ENCODE results near the gene LRRC42.

- no peak for TF ChIP-seq CTCF (IDR thresholded peaks at IDR 0.05 in 4 of 5, conservative IDR thresholded peaks at IDR 0.05 in 1 of 5)
- no peak for TF ChIP-seq POLR2A (IDR thresholded peaks at IDR 0.05)
Observed at GRCh38 chr1:54013393-54014008, 67.4 kb downstream of the LRRC42 start.
